Caco-2 (cell line): ENCODE results near the gene GRID2IP. TPM values are rescaled to one million over a fixed set of nuclear protein-coding genes. Genes with fewer than 3 reads are reported as not detected.
A peak's percentile ranks its signal among the peaks of the same experiment; 100 is the strongest.

Source experiments
- BruUV-seq: library from RNA; stranded (reverse); fragments of 400-500 nt; replicated peaks from 2 replicates; lab custom pipeline; 2021; lab: Mats Ljungman, UMichigan
- CTCF ChIA-PET: fragments of 300-600 bp; sonication (Branson Sonifier 250); formaldehyde crosslinking; loops from one replicate; lab custom pipeline; 2022; ENCODE audit warnings: antibody characterized with exemption; lab: Charles Lee
- POLR2A ChIA-PET: fragments of 300-600 bp; sonication (Branson Sonifier 250); formaldehyde crosslinking; loops from one replicate; lab custom pipeline; 2022; ENCODE audit warnings: antibody characterized with exemption; lab: Charles Lee
- DNase-seq, 2 experiments: peaks; one replicate each; pipeline versions ENCODE4 v3.0.0 to v3.0.0-alpha.2; 2020 to 2022
- H3K27me3 ChIP-seq: replicated peaks from 2 replicates; pipeline ENCODE4 v1.6.0; 2011; ENCODE audit warnings: low read length; ENCODE audit not compliant: control insufficient read depth, insufficient read depth
- H3K36me3 ChIP-seq: 2 replicates; pipeline ENCODE4 v1.5.1; 2011; ENCODE audit warnings: low read length; ENCODE audit not compliant: control insufficient read depth, insufficient read depth
- H3K4me1 ChIP-seq: fragments of 250-450 bp; sonication (Bioruptor Pico); 2 replicates; pipeline ENCODE4 v1.5.1; 2020; ENCODE audit warnings: mild to moderate bottlenecking
- H3K4me3 ChIP-seq: 2 replicates; pipeline ENCODE4 v1.5.1; 2011; ENCODE audit warnings: low read depth, mild to moderate bottlenecking, control low read depth, low read length
- H3K9me3 ChIP-seq: fragments of 250-450 bp; sonication (Bioruptor Pico); 2 replicates; pipeline ENCODE4 v1.5.1; 2020; ENCODE audit warnings: mild to moderate bottlenecking, moderate library complexity
- H3K27ac Mint-ChIP-seq: one replicate; pipeline ENCODE4 v1.8.0; 2022; ENCODE audit warnings: mixed read lengths; ENCODE audit not compliant: unreplicated experiment
- H3K27me3 Mint-ChIP-seq: one replicate; pipeline ENCODE4 v1.8.0; 2022; ENCODE audit warnings: mixed read lengths; ENCODE audit not compliant: insufficient read depth, unreplicated experiment
- H3K36me3 Mint-ChIP-seq: one replicate; pipeline ENCODE4 v1.8.0; 2022; ENCODE audit warnings: mild to moderate bottlenecking, mixed read lengths; ENCODE audit not compliant: insufficient read depth, unreplicated experiment
- H3K4me1 Mint-ChIP-seq: one replicate; pipeline ENCODE4 v1.8.0; 2022; ENCODE audit warnings: low read depth, mixed read lengths; ENCODE audit not compliant: unreplicated experiment
- H3K4me3 Mint-ChIP-seq: one replicate; pipeline ENCODE4 v1.8.0; 2022; ENCODE audit warnings: mild to moderate bottlenecking, moderate library complexity, mixed read lengths; ENCODE audit not compliant: unreplicated experiment
- H3K9me3 Mint-ChIP-seq: one replicate; pipeline ENCODE4 v1.8.0; 2022; ENCODE audit warnings: mixed read lengths; ENCODE audit not compliant: unreplicated experiment
- intact Hi-C: fragments of 100-400 bp; cut with micrococcal nuclease; formaldehyde crosslinking; loops from one replicate; pipeline ENCODE4 v1.10.0; 2022; ENCODE audit not compliant: unreplicated experiment
- total RNA-seq: library from RNA; stranded (reverse); gene quantifications from 2 replicates; pipeline ENCODE4 v1.2.3, GENCODE V29; 2022
- TF ChIP-seq, protein P1 (sequence below), 2 experiments: fragments of 200-600 bp in 1 of 2; IDR thresholded peaks; 1 replicate in 1 of 2; 2 replicates in 1 of 2; pipeline versions ENCODE4 v1.5.1 to v1.8.0; 2011 to 2022; ENCODE audit warnings: antibody characterized with exemption in 1 of 2, control low read depth in 1 of 2, inconsistent platforms in 1 of 2, low read depth in 1 of 2, low read length in 1 of 2, mild to moderate bottlenecking in 1 of 2, moderate library complexity in 1 of 2; ENCODE audit not compliant: insufficient read depth in 1 of 2, severe bottlenecking in 1 of 2, unreplicated experiment in 1 of 2

Gene GRID2IP
- total RNA-seq, 1 experiment from 2014 or later, result 0.95 TPM

DNA sequence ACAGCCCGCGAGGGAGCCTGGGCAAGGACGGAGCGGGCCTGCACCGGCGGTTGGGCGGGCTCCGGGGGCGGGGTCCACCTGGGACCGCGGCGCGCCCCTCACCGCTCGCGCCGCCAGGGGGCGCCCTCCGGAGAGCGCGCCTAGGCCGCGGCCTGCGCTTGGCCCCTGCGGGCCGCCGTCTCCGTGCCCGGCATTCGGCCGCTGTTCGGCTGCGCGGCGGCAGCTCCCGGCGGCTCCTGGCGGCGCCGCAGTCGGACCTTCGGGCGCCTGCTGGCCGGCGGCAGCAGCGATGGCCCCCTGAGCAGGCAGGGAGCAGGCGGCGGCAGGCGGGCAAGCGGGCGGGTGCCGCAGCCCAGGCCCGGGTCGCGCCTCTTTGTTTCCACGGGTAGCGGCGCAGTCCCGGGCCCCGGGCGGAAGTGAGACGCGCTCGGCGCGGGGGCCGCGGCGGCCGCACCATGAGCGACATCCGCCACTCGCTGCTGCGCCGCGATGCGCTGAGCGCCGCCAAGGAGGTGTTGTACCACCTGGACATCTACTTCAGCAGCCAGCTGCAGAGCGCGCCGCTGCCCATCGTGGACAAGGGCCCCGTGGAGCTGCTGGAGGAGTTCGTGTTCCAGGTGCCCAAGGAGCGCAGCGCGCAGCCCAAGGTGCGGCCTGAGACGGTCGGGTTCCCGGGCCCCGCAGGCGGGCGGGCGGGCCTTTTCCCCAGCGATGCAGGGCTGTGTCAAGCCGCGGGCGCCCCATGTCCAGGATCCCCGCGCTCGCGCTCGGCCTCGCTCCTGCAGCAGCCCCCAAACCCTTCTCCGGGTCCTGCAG is 38.8 kb upstream of the GRID2IP start, which contains the start of gene INTS15:
TSS of gene INTS15 (plus strand) at position 193 of the 816 bp plus-strand sequence. CDS start at position 456, 263 bp downstream.
- TF ChIP-seq, protein P1, sequence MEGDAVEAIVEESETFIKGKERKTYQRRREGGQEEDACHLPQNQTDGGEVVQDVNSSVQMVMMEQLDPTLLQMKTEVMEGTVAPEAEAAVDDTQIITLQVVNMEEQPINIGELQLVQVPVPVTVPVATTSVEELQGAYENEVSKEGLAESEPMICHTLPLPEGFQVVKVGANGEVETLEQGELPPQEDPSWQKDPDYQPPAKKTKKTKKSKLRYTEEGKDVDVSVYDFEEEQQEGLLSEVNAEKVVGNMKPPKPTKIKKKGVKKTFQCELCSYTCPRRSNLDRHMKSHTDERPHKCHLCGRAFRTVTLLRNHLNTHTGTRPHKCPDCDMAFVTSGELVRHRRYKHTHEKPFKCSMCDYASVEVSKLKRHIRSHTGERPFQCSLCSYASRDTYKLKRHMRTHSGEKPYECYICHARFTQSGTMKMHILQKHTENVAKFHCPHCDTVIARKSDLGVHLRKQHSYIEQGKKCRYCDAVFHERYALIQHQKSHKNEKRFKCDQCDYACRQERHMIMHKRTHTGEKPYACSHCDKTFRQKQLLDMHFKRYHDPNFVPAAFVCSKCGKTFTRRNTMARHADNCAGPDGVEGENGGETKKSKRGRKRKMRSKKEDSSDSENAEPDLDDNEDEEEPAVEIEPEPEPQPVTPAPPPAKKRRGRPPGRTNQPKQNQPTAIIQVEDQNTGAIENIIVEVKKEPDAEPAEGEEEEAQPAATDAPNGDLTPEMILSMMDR (IDR thresholded peaks at IDR 0.05; ENCODE audit: insufficient read depth in 1 of 2, low read depth in 1 of 2, low read length in 1 of 2, severe bottlenecking in 1 of 2, unreplicated experiment in 1 of 2), result peak; percentile 2 to 80
- peak within 1 kb of the TSS; percentile 99 for H3K4me3 ChIP-seq
- Mint-ChIP-seq H3K27ac (peak within 1 kb of the TSS; percentile 40), H3K9me3 (no peaks in the 10 kb centered on the region), H3K4me3 (peak within 1 kb of the TSS; percentile 77), H3K36me3 (peaks cover 73% of the 10 kb centered on the region), H3K27me3 (no peaks in the 10 kb centered on the region), H3K4me1 (no peaks in the 10 kb centered on the region)
- CTCF ChIA-PET, result interaction anchor here (0.6 to 2.9 kb wide), 5 partner anchors 12 to 74 kb away, joined by 3 to 18 read pairs (median 3); partner anchors contain the start of gene ZDHHC4
- BruUV-seq, result no TSS peak
- no peaks in the 10 kb centered on the region for H3K9me3 ChIP-seq
- H3K4me1 ChIP-seq, result peaks cover 4% of the 10 kb centered on the region; the same call in 1 of the 2 replicates
- no peaks in the 10 kb centered on the region; the same call in none of the 2 replicates for H3K36me3 ChIP-seq
- intact Hi-C loops, result loop anchor here (5.0 kb wide), 1 partner anchor 267 kb away; no protein-coding TSS in a partner anchor
- DNase-seq, result peak; percentile 60 to 90
- POLR2A ChIA-PET, result interaction anchor here (1.2 kb wide), 1 partner anchor 12 kb away, joined by 3 read pairs; no protein-coding TSS in a partner anchor
- no peaks in the 10 kb centered on the region for H3K27me3 ChIP-seq

DNA sequence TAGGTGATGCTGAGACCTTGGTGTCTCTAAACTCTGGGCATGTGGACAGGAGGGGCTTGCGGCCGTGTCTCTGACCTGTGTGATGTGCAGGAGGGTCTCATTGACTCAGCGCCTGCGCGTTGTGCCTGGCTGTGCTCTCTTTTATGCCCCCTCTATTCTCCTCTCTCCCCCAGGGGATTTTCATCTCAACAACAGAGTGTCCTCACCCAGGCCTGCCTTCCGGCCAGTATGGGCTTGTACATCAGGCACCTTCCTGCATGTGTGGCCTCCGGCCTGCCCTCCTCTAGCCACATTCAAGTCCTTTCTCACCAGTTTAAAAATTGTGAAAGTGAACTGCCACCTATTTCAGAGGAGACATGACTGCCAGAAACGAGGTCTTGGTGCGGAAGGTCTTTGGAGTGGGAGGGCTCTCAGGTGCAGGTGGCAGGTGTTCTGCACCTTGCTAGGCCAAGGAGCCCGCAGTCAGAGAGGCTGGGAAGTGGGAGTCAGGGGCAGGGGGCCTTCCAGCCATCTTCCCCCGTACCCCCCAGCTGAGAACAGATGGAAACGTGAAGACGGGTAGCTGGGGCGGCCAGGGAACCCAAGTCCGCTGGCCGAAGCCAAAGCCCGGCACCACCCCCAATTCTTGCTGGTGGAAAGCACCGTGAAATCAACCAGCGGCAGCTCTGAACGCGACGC is 38.0 kb upstream of the GRID2IP start:
- CTCF ChIA-PET, result interaction anchor here (0.6 to 2.9 kb wide), 5 partner anchors 12 to 73 kb away, joined by 3 to 18 read pairs (median 3); partner anchors contain the start of gene ZDHHC4

More for the DNA sequence above, 38.0 kb upstream of the GRID2IP start:
- Histone ChIP-seq H3K36me3 (no peaks in the 10 kb centered on the region; the same call in none of the 2 replicates), H3K9me3 (no peaks in the 10 kb centered on the region), H3K4me1 (peaks cover 4% of the 10 kb centered on the region; the same call in 1 of the 2 replicates), H3K4me3 (peak overlapping the region; percentile 28), H3K27me3 (no peaks in the 10 kb centered on the region)
- no peaks in the 10 kb centered on the region for H3K27me3 Mint-ChIP-seq
- no peak for DNase-seq
- BruUV-seq, result no TSS peak
- no peaks in the 10 kb centered on the region for H3K9me3 Mint-ChIP-seq
- intact Hi-C loops, result loop anchor here (5.0 kb wide), 1 partner anchor 268 kb away; no protein-coding TSS in a partner anchor
- POLR2A ChIA-PET, result interaction anchor here (1.2 kb wide), 1 partner anchor 11 kb away, joined by 3 read pairs; no protein-coding TSS in a partner anchor
- TF ChIP-seq, protein P1 (IDR thresholded peaks at IDR 0.05; ENCODE audit: insufficient read depth in 1 of 2, low read depth in 1 of 2, low read length in 1 of 2, severe bottlenecking in 1 of 2, unreplicated experiment in 1 of 2), result no peak
- peaks cover 73% of the 10 kb centered on the region for H3K36me3 Mint-ChIP-seq
- no peaks in the 10 kb centered on the region for H3K4me1 Mint-ChIP-seq
- H3K27ac Mint-ChIP-seq, result peak overlapping the region; percentile 40
- H3K4me3 Mint-ChIP-seq, result peak overlapping the region; percentile 77
